GM18517 (cell line): Measurements from ENCODE around the gene SLC25A45.

Experiments
- ATAC-seq: cut with Tn5 transposase; IDR thresholded peaks from one replicate; pipeline ENCODE4 v1.9.1; 2021; ENCODE audit warnings: mild to moderate bottlenecking, moderate library complexity; ENCODE audit not compliant: unreplicated experiment

The SLC25A45 gene

DNA sequence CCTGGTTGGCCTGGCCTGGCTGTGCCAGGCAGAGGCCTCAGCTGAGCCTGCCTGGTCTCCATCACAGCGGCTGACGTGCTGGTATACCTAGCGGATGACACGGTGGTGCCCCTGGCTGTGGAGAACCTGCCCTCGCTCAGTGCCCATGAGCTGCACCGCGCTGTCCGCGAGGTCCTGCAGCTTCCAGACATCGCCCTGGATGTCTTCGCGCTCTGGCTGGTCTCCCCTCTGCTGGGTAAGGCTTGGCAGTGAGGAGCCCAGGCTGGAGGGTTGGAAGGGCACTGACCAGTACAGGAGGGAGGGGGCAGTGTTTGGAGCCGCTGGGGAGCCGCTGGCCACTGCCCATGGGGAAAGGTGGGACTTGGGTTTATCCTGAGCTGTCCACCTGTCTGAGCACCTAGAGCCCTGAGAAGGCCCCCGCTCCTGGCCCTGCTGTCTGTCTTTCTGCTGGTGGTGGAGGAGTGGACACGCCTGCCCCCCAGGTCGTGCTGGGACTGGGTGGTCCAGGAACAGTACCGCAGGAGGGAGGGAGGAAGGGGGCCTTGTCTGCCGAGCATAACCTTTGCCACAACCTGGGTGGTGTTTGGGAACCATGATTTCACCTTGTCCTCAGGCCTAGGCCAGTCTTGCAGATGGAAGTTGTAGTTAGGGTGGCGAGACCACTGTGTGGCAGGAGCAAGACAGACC is 7.0 kb upstream of the SLC25A45 start:
- ATAC-seq: no peak

DNA sequence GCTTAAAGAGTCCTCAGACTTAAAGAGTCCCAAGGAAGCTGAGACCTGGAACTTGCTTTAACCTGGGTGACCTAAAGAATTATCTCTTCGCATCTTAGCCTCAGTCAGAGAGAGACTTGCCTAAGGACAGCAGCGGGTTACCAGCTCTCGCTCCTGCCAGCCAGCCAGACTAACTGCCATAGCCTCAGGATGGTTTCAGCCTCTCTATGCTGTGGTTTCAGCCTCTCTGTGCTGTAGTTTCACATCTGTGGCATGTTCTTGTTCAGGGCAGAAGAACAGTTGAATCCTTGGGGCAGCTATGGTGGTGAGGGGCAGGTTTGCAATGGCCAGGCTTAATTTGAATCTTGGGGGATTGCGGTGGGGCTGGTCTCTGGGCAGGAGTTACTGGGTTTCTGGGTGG is 6.3 kb upstream of the SLC25A45 start:
- ATAC-seq: no peak

DNA sequence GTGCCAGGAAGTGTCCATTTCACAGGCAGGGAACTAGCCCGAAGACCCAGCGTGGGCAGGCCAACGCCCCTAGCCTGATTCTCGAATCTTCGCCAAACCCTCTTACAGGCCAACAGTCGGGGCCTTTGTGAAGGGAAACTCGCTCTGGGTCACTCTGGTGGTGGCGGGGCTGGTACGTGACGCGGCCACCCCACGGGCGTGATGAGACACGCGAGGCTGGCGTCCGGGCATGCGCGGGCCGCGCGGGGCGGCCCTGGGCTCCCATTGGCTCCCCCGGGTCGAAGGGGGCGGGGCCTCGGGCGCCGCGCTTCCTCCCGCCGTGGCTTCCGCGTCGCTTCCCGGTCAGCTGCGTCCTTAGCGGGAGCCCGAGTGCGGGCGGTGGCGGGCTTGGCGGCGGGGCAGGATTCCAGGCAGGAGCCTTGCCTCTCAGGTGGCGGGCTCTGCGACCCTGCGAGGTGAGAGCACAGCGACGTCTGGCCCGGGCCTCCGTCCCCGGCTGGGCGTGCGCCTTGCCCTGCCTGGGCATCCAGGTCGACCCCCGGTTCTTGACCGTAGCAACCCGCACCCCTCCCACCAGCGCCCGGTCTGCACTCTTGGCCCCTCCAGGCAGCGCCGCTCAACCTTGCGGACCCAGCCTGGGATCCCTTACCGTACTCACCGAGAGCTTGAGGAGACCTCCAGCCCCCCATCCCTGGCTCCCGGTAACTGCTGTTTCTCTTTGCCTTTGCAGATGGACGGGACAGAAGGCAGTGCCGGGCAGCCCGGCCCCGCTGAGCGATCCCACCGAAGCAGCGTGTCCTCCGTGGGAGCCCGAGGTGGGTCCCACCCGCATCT is 4.1 kb upstream of the SLC25A45 start, which contains the start of gene FRMD8:
TSS of gene FRMD8 (plus strand) at position 331 of the 834 bp plus-strand sequence. CDS start at position 731, 400 bp downstream.
- ATAC-seq: no peak

DNA sequence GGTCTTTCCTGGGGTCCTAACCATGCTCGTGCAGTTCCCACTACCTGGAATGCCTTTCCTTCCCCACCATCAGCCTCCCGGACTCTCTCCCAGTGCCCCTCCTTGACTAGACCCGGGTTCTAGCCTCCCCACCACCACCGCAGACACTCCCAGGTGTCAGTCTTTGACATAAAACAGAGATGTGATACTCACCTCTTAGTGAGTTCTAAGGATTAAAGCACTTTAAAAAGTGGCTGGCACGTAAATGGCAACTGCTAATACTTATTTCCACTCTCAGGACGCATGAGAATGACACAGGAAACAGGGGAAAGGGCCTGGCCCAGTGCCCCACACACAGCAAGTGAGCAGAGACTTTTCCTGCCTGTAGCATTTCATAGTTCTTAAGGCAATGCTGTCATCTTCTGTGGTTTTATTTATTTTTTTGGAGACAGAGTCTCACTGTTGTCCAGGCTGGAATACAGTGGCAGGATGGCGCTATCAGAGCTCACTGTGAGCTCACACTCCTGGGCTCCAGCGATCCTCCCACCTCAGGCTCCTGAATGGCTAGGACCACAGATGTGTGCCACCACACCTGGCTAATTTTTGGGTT is 1.9 kb upstream of the SLC25A45 start:
- no peak for ATAC-seq

DNA sequence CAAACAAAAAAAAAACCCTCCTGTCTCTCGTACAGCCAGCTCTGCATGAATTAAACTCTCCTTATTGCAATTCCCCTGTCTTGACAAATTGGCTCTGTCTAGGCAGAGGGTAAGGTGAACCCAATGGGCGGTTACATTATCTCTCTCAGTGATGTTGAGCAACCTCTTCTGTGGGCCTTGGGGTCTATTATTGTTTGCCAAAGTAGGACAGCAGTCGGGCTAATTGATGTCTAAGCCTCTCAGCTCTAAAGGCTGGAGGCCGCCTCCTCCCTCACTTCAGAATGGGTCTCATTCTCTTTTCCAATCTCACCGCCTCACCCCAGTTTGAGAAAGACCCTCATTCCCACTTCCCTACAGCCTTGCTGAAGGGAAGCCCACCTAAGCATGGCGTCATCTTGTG is 1.3 kb upstream of the SLC25A45 start:
- no peak for ATAC-seq

DNA sequence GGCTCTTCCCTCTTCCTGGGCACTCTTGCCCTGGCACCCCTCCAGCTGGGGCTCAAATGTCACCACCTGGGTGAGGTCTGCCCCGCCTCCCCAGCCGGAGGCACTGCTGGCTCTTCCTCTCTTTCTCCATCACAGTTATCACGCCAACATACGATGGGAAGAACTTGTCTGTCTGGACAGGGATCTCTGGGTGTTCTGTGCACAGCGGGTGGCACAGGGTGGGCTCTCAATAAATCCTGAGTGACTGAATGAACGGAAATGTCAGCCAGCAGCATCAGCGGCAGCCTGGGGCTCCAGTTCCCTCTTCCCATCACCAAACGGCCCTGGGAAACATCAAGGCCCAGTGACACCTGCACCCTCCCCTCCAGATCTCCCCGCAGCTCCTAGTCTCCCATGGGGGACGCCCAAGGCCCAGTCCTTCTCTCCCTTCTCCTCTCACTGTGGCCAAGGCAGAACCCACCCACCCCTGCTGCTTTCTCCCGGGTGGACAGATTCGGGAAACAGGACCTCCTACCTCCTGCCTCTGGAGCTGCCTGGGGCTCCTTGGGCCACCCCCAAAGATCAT is 440 bp upstream of the SLC25A45 start:
- no peak for ATAC-seq

DNA sequence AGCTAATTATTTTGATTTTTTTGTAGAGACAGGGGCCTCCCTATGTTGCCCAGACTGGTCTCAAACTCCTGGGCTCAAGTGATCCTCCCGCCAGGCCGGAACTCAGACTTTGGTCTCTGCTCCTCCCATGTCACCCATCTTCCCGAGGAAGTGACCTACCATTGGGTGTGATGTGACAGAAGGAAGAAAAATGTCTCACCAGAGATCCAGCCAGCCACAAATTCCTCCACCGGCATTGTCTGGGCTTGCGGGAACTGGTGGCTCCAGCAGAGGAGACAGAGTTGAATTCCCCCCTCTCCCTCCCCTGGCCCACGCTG is 772 bp downstream of the SLC25A45 start:
- peak; percentile 9 for ATAC-seq

DNA sequence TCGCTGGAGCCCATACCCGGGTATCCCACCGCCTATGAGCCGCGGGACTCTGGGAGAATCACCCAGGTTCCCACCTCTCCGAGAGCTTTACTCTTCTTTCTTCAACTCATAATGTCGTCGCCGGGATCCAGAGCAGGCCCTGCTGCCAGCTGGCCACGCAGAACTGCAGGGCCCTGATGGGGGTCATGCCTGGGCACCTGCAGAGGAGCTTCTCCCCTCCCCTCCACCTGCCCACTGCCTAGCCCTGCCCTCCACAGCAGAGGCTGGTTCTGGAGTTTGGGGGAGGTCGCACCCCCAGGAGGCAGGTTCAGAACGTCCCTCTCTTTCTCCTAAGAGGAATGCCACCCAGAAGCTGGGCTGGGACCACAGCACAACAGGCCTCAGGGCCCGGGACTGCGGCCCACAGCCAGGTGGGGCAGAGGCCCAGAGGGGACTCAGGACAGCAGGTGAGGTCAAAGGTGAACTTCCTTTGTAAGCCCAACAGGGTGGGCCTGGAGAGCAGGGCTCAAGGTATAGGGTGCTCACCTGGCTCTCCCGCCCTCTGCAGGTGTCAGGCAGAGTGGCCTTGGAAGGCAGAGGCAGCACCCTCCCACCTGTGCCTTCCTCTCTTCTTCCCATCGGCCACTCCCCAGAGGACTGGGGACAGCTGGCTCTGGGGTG is 1.9 kb downstream of the SLC25A45 start:
- no peak for ATAC-seq

DNA sequence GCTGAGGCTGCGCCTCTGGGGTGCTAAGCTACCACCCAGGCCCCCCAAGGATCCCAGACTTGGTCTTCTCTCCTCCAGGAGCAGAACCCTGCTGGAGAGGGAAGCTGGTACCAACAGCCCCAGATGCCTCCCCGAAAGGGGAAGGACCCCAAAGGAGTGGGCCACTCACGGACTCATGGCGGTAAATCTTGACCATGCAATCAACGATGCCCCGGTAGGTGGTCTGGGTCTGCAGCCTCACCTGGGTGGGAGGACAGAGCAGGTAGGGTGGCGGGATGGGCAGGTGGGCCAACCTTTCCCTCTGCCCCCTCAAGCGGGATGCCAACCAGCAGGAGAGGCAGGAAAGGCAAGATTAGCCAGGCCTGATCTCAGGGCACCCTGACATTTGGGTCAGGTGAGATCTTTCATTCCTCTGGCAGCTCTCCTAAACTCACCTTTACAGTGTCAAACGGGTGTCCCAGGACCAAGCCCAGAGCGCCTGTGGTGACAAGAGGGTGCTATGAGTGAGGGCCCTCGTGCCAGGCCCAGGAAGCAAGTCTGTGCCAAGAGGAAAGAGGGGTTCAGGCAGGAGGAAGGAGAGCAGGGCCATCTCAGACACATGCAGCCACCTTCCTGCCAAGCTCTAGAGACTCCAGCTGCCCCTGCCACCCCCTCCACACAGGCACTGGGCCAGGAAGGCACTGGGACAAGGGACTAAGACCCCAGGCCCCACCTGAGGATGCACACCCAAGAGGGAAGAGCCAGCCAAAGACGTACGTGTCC is 2.6 kb downstream of the SLC25A45 start:
- ATAC-seq: no peak

DNA sequence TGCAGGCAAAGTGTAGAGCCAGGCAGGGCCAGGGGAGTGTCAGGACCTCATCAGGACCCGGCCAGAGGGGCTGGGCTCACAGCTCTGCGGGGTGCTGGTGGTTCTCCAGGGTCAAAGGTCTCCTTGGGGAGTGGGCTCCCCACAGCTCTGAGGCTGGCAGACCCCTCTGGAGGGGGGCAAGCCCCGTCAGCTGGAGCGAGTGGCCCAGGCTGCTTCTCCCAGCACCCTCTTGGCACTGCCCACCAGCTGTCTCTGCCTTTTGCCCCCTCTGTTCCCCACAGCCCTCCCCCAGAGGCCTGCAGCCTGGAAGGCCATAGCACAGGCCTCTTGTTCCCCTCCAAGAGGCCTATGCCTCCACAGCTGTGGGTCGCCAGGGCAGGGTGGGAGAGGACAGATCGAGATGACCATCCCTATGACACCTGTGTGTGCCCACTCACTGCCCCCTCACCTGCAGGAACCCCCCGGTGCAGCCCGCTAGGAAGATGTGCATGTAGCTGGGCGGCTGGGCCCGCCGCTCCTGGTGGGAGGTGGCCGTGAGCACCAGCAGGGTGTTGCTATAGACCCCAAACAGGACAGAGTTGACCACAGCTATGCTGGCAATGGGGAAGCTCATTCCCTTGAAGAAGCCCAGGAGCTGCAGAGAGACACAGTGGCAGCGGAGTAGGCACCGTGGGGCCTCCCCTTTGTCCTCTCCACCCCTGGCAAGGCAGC is 3.4 kb downstream of the SLC25A45 start:
- ATAC-seq: no peak

DNA sequence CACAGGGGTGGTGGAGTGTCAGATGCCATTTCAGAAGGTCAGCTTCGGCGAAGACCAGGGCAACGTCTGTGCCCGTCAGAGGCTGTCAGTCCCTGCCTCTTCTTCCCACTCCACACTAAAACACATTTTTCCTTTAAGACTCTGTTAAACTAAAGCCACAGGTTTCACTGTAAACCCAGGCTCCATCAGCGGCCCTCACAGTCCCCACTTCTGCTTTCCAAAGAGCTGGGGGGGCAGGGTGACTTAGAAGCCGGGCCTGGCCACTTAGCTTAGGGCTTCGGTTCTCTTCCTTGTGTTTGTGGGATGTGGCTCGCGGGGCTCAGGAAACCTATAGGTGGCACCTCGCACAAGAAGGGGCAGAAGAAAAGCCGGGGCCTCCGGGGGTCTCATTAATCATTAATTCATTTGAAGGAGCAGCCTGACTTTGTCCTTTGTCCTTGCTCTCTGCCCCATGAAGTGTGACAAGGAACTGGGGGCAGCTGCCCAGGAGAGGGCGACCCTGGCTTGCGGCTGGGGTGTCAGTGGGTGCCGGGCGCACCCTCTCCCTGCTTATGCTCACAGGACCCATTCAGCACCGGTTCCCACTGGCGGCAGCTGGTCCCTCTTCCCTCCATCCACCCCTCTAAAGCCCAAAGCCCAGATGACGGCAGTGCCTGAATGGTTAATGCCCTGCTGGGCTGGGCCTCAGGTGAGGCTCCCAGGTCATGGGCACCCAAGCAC is 4.1 kb downstream of the SLC25A45 start:
- ATAC-seq: no peak

DNA sequence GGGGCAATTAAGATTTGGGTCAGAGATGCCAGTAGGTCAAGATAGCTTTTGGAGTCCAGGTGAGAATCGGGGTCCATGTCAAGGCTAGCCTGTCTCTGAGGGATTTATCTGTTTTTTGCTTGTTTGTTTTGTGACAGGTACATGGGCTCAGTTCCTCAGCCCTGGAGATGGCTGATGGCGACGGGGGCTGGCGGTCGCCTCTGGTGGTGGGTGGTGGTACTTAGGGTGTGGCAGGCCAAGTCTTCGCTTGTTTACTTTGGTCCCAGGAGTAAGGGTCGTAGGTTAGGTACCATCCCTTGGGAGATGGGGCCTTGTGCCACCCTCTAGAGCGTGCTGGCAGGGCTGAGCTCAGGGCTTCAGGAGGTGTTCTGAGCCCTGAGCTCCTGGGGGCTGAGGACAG is 4.7 kb downstream of the SLC25A45 start:
- ATAC-seq: no peak

DNA sequence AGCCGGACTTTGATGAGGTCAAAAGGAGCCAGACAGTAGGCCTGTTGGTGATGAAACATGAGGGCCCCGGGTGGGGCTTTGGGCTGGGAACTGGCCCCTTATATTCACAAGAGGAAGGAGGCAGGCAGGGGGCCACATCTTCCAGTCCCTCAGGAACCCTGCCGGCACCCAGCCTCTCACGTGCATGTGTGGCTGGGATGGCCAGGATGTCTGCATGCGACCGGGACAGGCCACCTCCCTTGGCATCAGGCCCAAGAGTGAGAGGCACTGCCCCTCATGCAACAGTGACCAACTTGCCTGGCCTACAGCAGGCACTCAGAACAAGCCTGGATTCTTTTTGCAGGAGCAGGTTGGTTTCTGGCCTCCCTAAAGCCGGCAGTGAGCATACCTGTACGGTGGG is 5.4 kb downstream of the SLC25A45 start:
- no peak for ATAC-seq

DNA sequence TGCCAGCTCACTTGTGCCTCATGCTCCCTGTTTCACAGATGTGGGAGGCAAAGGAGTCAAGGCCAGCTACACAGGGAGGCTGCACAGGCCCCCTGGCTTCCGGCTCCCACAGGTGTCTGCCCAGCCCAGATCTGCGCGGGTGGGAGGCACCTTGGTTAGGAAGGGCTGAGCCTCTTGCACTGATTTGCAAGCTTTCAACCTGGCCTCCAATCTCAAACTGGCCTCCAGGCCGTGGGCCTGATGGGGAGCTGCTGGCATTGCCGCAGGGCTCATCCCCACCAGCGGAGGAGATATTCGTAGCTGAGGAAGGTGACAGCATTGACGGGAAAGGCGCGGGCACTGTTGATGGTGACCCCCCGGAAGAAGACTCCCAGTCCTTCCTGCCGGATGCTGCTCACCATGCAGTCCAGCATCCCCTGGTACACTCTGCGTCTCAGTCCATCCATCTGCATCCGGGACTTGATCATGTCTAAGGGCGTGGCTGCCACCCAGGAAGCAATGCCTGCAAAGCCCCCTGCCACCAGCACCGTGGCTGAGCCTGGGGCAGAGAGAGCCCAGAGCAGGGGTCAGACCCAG is 6.2 kb downstream of the SLC25A45 start:
- ATAC-seq: no peak

DNA sequence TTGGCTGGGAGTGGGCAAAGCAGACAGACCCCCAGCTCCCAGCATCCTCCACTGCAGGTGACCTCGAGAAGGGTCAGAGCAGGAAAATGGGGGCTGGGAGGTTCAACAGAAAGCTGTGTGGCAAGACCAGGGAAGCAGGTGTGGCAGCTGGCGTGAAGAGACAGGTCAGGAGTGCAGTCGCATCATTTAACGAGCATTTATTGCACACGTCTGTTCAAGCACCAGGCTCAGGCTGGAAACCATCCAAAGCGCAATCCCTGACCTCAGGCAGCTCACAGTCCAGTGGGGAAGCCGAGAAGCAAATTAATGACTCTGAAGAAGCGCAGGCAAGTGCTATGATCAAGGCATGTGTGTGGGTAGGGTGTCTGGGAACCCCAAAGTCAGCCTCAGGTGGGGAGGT is 7.4 kb downstream of the SLC25A45 start:
- ATAC-seq: no peak

DNA sequence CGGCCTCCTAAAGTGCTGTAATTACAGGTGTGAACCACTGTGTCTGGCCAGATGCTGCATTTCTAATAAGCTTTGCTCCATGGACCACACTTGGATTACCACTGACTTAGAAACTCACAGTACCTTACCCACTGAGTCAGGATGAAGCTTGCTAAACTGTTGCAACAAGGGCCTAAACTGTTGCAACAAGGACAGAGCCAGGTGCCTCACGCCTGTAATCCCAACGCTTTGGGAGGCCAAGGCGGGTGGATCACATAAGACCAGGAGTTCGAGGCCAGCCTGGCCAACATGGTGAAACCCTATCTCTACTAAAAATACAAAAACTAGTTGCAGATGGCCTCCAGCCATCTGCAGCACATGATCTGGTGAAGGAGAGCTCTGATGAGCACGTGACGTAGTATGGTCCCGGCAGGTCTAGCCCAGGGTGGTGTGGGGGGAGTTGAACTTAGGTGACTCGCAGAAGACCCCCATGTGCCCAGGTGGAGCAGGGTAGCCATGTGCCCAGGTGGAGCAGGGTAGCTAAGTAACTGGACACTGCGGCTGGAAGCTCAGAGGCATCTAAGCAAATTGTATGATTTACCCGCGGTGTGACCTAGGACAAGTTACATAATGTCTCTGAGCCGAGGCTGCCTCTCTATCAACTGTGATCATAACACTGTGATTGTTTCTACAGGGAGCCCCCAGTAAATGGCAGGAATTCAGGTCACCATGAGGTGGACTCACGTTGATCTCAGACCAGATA is 8.4 kb downstream of the SLC25A45 start:
- no peak for ATAC-seq

DNA sequence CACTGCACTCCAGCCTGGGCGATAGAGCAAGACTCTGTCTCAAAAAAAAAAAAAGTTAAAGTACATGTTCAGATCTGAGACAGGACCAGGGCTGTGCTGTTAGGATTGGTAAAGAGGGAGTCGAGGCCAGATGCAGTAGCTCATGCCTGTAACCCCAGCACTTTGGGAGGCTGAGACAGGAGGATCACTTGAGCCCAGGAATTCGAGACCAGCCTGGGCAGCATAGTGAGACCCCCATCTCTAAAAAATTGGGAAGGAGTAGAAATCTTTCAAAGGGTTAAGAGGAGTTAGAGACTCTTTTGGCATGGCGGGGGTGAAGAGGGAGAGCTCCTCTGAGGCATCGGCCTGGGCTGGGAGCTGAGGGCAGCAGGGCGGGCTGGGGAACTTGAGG is 11.8 kb downstream of the SLC25A45 start:
- ATAC-seq: no peak

DNA sequence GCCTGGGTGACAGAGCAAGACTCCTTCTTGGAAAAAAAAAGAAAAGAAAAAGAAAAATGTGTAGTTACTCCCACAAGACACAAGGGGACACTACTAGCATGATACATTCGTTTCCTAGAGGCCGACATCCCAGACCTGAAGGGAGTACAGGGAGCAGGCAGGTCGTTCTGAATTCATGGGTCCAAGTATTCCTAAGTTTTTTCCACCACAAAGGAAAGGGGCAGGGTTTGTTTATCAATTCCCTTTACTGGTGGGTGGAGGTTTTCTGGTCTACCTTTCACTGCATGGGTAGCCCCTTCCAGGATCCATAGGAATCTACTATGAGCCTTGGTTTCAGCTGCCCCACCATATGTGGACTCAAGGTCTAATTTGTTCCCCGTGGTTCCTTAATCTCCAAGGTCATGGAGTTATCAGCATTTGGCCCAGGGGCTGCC is 16.1 kb downstream of the SLC25A45 start:
- ATAC-seq: no peak
